ENCODE results near the gene SEMA3F.
A peak's percentile ranks its signal among the peaks of the same experiment; 100 is the strongest.
"Not testable (repeated sequence)": the region's sequence is repeated elsewhere in the genome, so short reads cannot be mapped to it uniquely, and the experiment has no call there.

The SEMA3F gene

GRCh38 chr3:50226888-50227389 is 71.8 kb downstream of the SEMA3F start:
- CTCF ChIA-PET = interaction anchor here (3.5 to 72.5 kb wide), 4 partner anchors 5 to 104 kb away, joined by 12 to 1875 read pairs (median 1056); partner anchors contain the start of genes GNAI2, GNAT1, LSMEM2 and SEMA3B
- POLR2A ChIA-PET = interaction anchor here (0.6 to 1.8 kb wide), 6 partner anchors 9 to 32 kb away, joined by 3 to 7 read pairs (median 4); no protein-coding TSS in a partner anchor
- H3K27ac ChIP-seq (ENCODE audit: insufficient read depth in 1 of 2, low read depth in 1 of 2, low read length in 2 of 2, poor library complexity in 1 of 2, severe bottlenecking in 2 of 2) = no peak overlapping the region
- H3K27me3 ChIP-seq (replicated peaks in 2 of 5; ENCODE audit: control insufficient read depth in 4 of 5, insufficient read depth in 5 of 5, low read length in 4 of 5) = peaks cover 0 to 4% (median 0%) of the 10 kb centered on the region in 5 experiments
- peak in 2 of 3 donors; percentile 65 to 67 for DNase-seq
- 0% methylated on average over 24 of the region's 40 CpGs for WGBS (ENCODE audit: insufficient coverage)
- H3K9me3 ChIP-seq (ENCODE audit: control extremely low read depth in 1 of 5, control insufficient read depth in 4 of 5, insufficient read depth in 2 of 5, low read depth in 1 of 5, low read length in 4 of 5) = no peaks in the 10 kb centered on the region
- peak overlapping the region; percentile 37 to 88 (median 76) for H3K4me3 ChIP-seq (ENCODE audit: control insufficient read depth in 1 of 7, extremely low read depth in 1 of 7, insufficient read depth in 4 of 7, low read depth in 2 of 7, low read length in 6 of 7)
- peaks cover 0 to 46% (median 34%) of the 10 kb centered on the region in 4 experiments for H3K4me1 ChIP-seq (ENCODE audit: control extremely low read depth in 1 of 4, control insufficient read depth in 4 of 4, insufficient read depth in 4 of 4, low read length in 3 of 4)
- no peaks in the 10 kb centered on the region for H3K36me3 ChIP-seq (ENCODE audit: control insufficient read depth in 4 of 4, insufficient read depth in 4 of 4, low read length in 3 of 4)

- Histone ChIP-seq H3K27ac (ENCODE audit: insufficient read depth in 1 of 2, low read depth in 1 of 2, low read length in 2 of 2, poor library complexity in 1 of 2, severe bottlenecking in 2 of 2) (peak overlapping the region; percentile 25 to 71), H3K36me3 (ENCODE audit: control insufficient read depth in 4 of 4, insufficient read depth in 4 of 4, low read length in 3 of 4) (no peaks in the 10 kb centered on the region), H3K4me3 (ENCODE audit: control insufficient read depth in 1 of 7, extremely low read depth in 1 of 7, insufficient read depth in 4 of 7, low read depth in 2 of 7, low read length in 6 of 7) (peak overlapping the region; percentile 43 to 88 (median 81)), H3K27me3 (replicated peaks in 2 of 5; ENCODE audit: control insufficient read depth in 4 of 5, insufficient read depth in 5 of 5, low read length in 4 of 5) (peaks cover 0 to 4% (median 0%) of the 10 kb centered on the region in 5 experiments), H3K9me3 (ENCODE audit: control extremely low read depth in 1 of 5, control insufficient read depth in 4 of 5, insufficient read depth in 2 of 5, low read depth in 1 of 5, low read length in 4 of 5) (no peaks in the 10 kb centered on the region), H3K4me1 (ENCODE audit: control extremely low read depth in 1 of 4, control insufficient read depth in 4 of 4, insufficient read depth in 4 of 4, low read length in 3 of 4) (peaks cover 0 to 45% (median 34%) of the 10 kb centered on the region in 4 experiments)
- ChIA-PET POLR2A (interaction anchor here (0.9 to 1.8 kb wide), 5 partner anchors 8 to 33 kb away, joined by 3 to 7 read pairs (median 4); no protein-coding TSS in a partner anchor), CTCF (interaction anchor here (1.1 to 72.5 kb wide), 6 partner anchors 4 to 105 kb away, joined by 4 to 1875 read pairs (median 125); partner anchors contain the start of genes GNAI2, GNAT1, LSMEM2 and SEMA3B)
- peak; percentile 84 to 88 (median 88) for DNase-seq
- WGBS (ENCODE audit: insufficient coverage) = 0% methylated on average over 39 of the region's 51 CpGs
These were observed 72.5 kb downstream of the SEMA3F start for GRCh38 chr3:50227390-50228183.

GRCh38 chr3:50228184-50228763 is 73.2 kb downstream of the SEMA3F start:
- ChIA-PET CTCF (interaction anchor here (1.0 to 72.5 kb wide), 6 partner anchors 3 to 105 kb away, joined by 3 to 1875 read pairs (median 121); partner anchors contain the start of genes GNAI2, GNAT1, LSMEM2 and SEMA3B), POLR2A (interaction anchor here (0.9 to 1.6 kb wide), 3 partner anchors 15 to 32 kb away, joined by 3 to 6 read pairs (median 4); no protein-coding TSS in a partner anchor)
- peak overlapping the region in 1 of 2 experiments; percentile 71 for H3K27ac ChIP-seq (ENCODE audit: insufficient read depth in 1 of 2, low read depth in 1 of 2, low read length in 2 of 2, poor library complexity in 1 of 2, severe bottlenecking in 2 of 2)
- H3K4me1 ChIP-seq (ENCODE audit: control extremely low read depth in 1 of 4, control insufficient read depth in 4 of 4, insufficient read depth in 4 of 4, low read length in 3 of 4) = peaks cover 0 to 45% (median 34%) of the 10 kb centered on the region in 4 experiments
- 62% methylated on average over 11 of the region's 15 CpGs for WGBS (ENCODE audit: insufficient coverage)
- not testable (repeated sequence) for H3K36me3 ChIP-seq (ENCODE audit: control insufficient read depth in 4 of 4, insufficient read depth in 4 of 4, low read length in 3 of 4); H3K27me3 ChIP-seq (replicated peaks in 2 of 5; ENCODE audit: control insufficient read depth in 4 of 5, insufficient read depth in 5 of 5, low read length in 4 of 5); H3K9me3 ChIP-seq (ENCODE audit: control extremely low read depth in 1 of 5, control insufficient read depth in 4 of 5, insufficient read depth in 2 of 5, low read depth in 1 of 5, low read length in 4 of 5); DNase-seq
- peak overlapping the region in 6 of 7 experiments; percentile 75 to 88 (median 84) for H3K4me3 ChIP-seq (ENCODE audit: control insufficient read depth in 1 of 7, extremely low read depth in 1 of 7, insufficient read depth in 4 of 7, low read depth in 2 of 7, low read length in 6 of 7)

DNA sequence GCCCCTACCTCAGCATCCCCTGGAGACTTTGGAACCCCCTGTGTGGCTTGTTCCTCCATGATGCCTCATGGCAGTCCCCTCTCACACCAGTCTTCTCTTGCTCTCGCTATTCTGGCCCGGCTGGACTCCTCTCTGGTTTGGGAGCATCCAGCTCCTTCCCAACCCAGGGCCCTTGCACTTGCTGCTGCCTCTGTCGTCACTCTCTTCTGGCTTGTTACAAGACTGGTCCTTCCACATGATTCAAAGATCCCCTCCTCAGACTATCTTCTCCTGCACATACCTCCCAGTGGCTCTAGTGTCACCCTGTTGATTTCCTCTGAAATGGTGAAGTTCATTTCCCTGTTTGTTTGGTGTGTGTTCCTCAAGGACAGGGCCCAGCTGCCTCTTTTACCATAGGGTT is 74.4 kb downstream of the SEMA3F start:
- Histone ChIP-seq H3K27ac (ENCODE audit: insufficient read depth in 1 of 2, low read depth in 1 of 2, low read length in 2 of 2, poor library complexity in 1 of 2, severe bottlenecking in 2 of 2) (no peak overlapping the region), H3K36me3 (ENCODE audit: control insufficient read depth in 4 of 4, insufficient read depth in 4 of 4, low read length in 3 of 4) (no peaks in the 10 kb centered on the region), H3K4me1 (ENCODE audit: control extremely low read depth in 1 of 4, control insufficient read depth in 4 of 4, insufficient read depth in 4 of 4, low read length in 3 of 4) (peaks cover 0 to 46% (median 35%) of the 10 kb centered on the region in 4 experiments), H3K27me3 (replicated peaks in 2 of 5; ENCODE audit: control insufficient read depth in 4 of 5, insufficient read depth in 5 of 5, low read length in 4 of 5) (peaks cover 0 to 4% (median 0%) of the 10 kb centered on the region in 5 experiments), H3K9me3 (ENCODE audit: control extremely low read depth in 1 of 5, control insufficient read depth in 4 of 5, insufficient read depth in 2 of 5, low read depth in 1 of 5, low read length in 4 of 5) (no peaks in the 10 kb centered on the region), H3K4me3 (ENCODE audit: control insufficient read depth in 1 of 7, extremely low read depth in 1 of 7, insufficient read depth in 4 of 7, low read depth in 2 of 7, low read length in 6 of 7) (no peak overlapping the region)
- ChIA-PET CTCF (interaction anchor here (1.0 to 72.5 kb wide), 5 partner anchors 2 to 95 kb away, joined by 3 to 1875 read pairs (median 238); partner anchors contain the start of genes GNAI2, GNAT1, LSMEM2 and SEMA3B), POLR2A (no interaction called here)
- DNase-seq = no peak
- 100% methylated on average over 2 of the region's 3 CpGs for WGBS (ENCODE audit: insufficient coverage)

DNA sequence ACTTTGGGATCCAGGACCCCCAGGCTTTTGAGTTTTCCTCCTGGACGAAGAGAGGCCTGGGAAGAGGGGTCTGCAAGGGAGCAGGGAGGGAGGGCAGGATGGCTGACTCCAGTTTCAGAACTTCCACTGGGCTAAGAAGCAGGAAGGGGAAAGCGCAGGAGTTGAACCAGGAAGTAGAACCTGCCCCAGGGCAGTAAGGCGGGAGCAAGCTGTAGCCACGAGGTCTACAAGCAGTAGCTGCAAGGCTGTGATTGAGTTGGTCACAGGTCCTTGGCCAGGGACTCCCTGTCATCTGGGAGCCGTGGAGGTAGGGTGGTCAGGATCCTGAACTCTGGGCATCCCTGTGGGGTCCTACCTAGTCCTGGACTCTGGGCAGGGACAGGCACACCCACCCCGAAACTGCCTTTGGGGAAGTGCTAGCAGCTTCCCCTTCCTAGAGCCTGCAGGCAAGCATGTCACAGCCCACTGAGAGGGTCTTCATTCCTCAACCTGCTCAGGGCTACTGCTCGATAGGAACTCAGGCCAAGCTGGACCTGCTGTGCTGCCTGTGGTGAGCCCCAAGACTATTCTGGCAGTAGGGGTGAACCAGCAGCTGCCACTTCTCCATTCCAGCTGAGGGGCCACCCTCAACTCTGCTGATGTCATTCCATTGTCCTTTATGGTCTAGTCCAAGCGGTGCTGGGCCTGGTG is 75.1 kb downstream of the SEMA3F start:
- POLR2A ChIA-PET = interaction anchor here (1.0 kb wide), 1 partner anchor 13 kb away, joined by 4 read pairs; no protein-coding TSS in a partner anchor
- Histone ChIP-seq H3K27ac (ENCODE audit: insufficient read depth in 1 of 2, low read depth in 1 of 2, low read length in 2 of 2, poor library complexity in 1 of 2, severe bottlenecking in 2 of 2) (no peak overlapping the region), H3K9me3 (ENCODE audit: control extremely low read depth in 1 of 5, control insufficient read depth in 4 of 5, insufficient read depth in 2 of 5, low read depth in 1 of 5, low read length in 4 of 5) (no peaks in the 10 kb centered on the region), H3K4me1 (ENCODE audit: control extremely low read depth in 1 of 4, control insufficient read depth in 4 of 4, insufficient read depth in 4 of 4, low read length in 3 of 4) (peaks cover 2 to 54% (median 42%) of the 10 kb centered on the region in 4 experiments), H3K36me3 (ENCODE audit: control insufficient read depth in 4 of 4, insufficient read depth in 4 of 4, low read length in 3 of 4) (no peaks in the 10 kb centered on the region), H3K4me3 (ENCODE audit: control insufficient read depth in 1 of 7, extremely low read depth in 1 of 7, insufficient read depth in 4 of 7, low read depth in 2 of 7, low read length in 6 of 7) (no peak overlapping the region), H3K27me3 (replicated peaks in 2 of 5; ENCODE audit: control insufficient read depth in 4 of 5, insufficient read depth in 5 of 5, low read length in 4 of 5) (peaks cover 0 to 3% (median 0%) of the 10 kb centered on the region in 5 experiments)
- CTCF ChIA-PET = interaction anchor here (2.0 to 72.5 kb wide), 4 partner anchors 1 to 94 kb away, joined by 5 to 1875 read pairs (median 1056); partner anchors contain the start of genes GNAI2, GNAT1, LSMEM2 and SEMA3B
- WGBS (ENCODE audit: insufficient coverage) = 91% methylated on average over 8 of the region's 8 CpGs
- DNase-seq = no peak

GRCh38 chr3:50230794-50231125 is 75.6 kb downstream of the SEMA3F start:
- Histone ChIP-seq H3K9me3 (ENCODE audit: control extremely low read depth in 1 of 5, control insufficient read depth in 4 of 5, insufficient read depth in 2 of 5, low read depth in 1 of 5, low read length in 4 of 5) (no peaks in the 10 kb centered on the region), H3K27me3 (replicated peaks in 2 of 5; ENCODE audit: control insufficient read depth in 4 of 5, insufficient read depth in 5 of 5, low read length in 4 of 5) (no peaks in the 10 kb centered on the region), H3K27ac (ENCODE audit: insufficient read depth in 1 of 2, low read depth in 1 of 2, low read length in 2 of 2, poor library complexity in 1 of 2, severe bottlenecking in 2 of 2) (no peak overlapping the region), H3K36me3 (ENCODE audit: control insufficient read depth in 4 of 4, insufficient read depth in 4 of 4, low read length in 3 of 4) (no peaks in the 10 kb centered on the region), H3K4me1 (ENCODE audit: control extremely low read depth in 1 of 4, control insufficient read depth in 4 of 4, insufficient read depth in 4 of 4, low read length in 3 of 4) (peaks cover 2 to 57% (median 45%) of the 10 kb centered on the region in 4 experiments), H3K4me3 (ENCODE audit: control insufficient read depth in 1 of 7, extremely low read depth in 1 of 7, insufficient read depth in 4 of 7, low read depth in 2 of 7, low read length in 6 of 7) (no peak overlapping the region)
- WGBS (ENCODE audit: insufficient coverage) = 93% methylated on average over 3 of the region's 4 CpGs
- no peak for DNase-seq
- ChIA-PET POLR2A (interaction anchor here (1.0 kb wide), 1 partner anchor 12 kb away, joined by 4 read pairs; no protein-coding TSS in a partner anchor), CTCF (interaction anchor here (2.0 to 72.5 kb wide), 4 partner anchors 1 to 93 kb away, joined by 5 to 1875 read pairs (median 1056); partner anchors contain the start of genes GNAI2, GNAT1, LSMEM2 and SEMA3B)

Measured in common myeloid progenitor, CD34-positive (primary cell).